C4-2B (cell line): ENCODE results near the gene ABCA4.

ENCODE experiments used
- H3K27ac ChIP-seq: fragments of 450-650 bp; 2 replicates; pipeline ENCODE4 v1.5.1; 2017
- CTCF ChIP-seq: fragments of 450-650 bp; conservative IDR thresholded peaks from 2 replicates; pipeline ENCODE4 v1.5.1; 2017; ENCODE audit warnings: mild to moderate bottlenecking
- ZFX ChIP-seq: fragments of 450-650 bp; IDR thresholded peaks from 2 replicates; pipeline ENCODE4 v1.6.1; 2017

The ABCA4 gene

DNA sequence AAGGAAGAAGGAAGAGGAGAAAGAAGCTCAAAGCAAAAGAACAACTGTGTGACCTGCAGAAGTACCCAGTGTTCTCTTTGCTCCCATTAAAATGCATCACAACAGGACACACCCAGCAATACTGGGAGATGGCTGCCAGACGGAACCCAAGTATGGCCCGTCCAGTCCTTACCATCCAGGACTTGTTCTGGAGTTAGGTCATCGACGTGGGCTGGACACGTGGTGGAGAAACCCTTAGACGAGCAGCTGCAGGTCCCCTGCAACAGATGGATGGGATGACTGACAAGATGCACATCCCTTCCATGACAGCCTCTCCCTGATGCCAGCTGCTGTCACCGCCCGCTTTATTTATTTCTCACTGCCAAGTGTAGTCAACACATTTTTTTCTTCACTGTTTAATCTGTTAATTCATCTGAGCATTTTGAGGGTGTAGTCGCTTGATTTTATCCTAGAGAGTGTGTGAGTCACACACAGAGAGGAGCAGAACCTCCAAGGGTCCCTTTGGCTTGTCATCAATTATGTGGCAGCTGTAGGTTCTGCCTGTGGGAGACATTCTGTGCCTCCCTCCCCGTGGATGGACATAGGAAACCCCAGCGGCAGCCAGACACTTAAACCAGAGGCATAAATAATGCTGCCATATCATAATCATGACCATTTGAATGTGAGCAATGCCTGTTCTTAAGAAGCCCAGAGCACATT lies 80.9 kb downstream of the ABCA4 start:
- no peak overlapping the region for H3K27ac ChIP-seq
- TF ChIP-seq ZFX (no peak), CTCF (peak; percentile 82)

- TF ChIP-seq CTCF (peak; percentile 97), ZFX (no peak)
- no peak overlapping the region for H3K27ac ChIP-seq
Measured at GRCh38 chr1:94039514-94039870, 81.5 kb downstream of the ABCA4 start.

- TF ChIP-seq CTCF (no peak), ZFX (no peak)
- H3K27ac ChIP-seq: no peak overlapping the region
Measured at GRCh38 chr1:94038511-94038910, 82.4 kb downstream of the ABCA4 start.

DNA sequence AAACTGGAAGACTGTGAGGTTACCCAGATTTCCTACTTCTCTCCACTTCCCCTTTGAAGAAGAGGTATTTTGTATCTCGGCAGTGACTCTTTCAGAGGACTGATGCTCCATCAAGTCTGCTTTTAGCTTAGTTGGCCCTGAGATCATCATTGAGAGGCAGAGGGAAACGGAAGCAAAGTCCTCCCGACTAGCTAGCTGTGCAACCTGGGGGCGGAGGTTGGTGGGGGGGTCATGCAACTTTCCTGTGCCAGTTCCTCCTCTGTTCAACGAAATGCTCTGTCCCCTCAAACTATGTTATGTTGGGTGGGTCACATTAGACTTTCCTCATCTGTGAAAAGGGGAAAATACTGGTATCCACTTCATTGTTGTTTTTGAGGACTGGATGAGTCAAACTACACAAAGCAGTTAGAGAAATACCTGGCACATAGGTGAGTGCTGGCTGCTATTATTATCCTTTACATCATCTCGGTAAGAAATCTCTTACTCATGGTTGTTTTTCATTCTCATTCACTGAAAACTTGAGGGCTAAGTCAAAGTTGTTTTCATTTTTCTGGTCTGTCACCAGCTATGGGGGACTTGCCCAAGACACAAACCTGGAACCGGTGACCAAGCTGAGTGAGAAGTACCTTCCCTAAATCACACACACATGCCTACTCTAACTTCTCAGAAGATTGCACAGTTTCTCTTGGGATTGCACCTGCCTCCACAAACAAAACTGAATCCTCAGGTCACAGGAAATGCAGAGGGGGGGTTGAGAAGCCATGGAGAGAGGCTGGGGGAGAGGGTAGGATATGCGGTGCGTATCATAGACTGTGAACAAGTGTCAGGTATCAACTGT lies 83.3 kb downstream of the ABCA4 start:
- TF ChIP-seq ZFX (no peak), CTCF (no peak)
- H3K27ac ChIP-seq: no peak overlapping the region; the same call in 1 of the 2 replicates

DNA sequence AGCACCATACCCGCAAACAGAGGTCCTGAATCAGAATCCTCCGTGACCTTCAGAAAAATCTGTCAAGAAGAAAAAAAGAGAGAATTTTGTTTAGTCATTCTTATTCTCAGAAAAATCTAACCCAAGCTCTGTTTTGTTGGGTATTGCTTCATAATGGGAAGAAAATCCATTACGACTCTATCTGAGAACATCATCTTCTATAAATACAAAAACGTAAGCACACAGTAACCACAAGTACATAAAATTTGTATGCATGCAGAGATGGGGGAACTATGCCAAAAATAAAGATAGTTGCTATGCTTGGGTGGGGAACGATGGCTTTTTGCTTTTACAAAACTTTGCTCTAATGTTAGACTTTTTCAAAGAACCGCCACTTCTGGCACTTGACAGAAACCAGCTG lies 84.2 kb downstream of the ABCA4 start:
- TF ChIP-seq CTCF: no peak
- TF ChIP-seq ZFX: no peak
- peak overlapping the region; percentile 39; the same call in 1 of the 2 replicates for H3K27ac ChIP-seq

DNA sequence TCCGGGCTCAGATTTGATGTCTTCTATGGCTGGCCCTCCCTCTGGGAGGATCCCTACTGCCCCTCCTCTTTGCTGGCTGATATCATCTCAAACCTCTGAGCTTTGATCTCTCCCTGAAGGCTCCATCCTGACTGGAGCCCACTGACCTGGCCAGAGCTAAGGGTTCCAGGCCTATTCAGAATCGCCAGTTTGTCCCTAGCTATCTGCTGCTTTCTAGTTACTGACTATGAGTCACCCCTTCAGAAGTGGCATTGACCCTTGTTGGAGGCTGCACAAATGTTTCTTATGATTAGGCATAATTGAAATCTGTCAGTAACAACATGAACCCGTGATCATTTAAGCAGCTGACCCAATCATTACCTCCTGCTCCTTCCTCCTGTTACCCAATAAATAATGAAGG lies 87.1 kb downstream of the ABCA4 start:
- H3K27ac ChIP-seq: no peak overlapping the region
- TF ChIP-seq ZFX (no peak), CTCF (no peak)

GRCh38 chr1:94032637-94033036 lies 88.3 kb downstream of the ABCA4 start:
- H3K27ac ChIP-seq: no peak overlapping the region
- TF ChIP-seq ZFX (no peak), CTCF (no peak)
